T-cell (primary cell): ENCODE data around the gene BCR. TPM values are rescaled to one million over a fixed set of nuclear protein-coding genes. Genes with fewer than 3 reads are reported as not detected.

Experiments
- ATAC-seq, 4 experiments: fragments of 200-7000 bp in 3 of 4; fragments of 150-1000 bp in 1 of 4; cut with Tn5 transposase; replicated peaks in 1 of 4; 1 replicate in 3 of 4; 2 replicates in 1 of 4; pipeline ENCODE4 v1.10.0; 2021; ENCODE audit warnings: moderate library complexity in 3 of 4, mild to moderate bottlenecking in 2 of 4, moderate number of reproducible peaks in 1 of 4
- CTCF ChIA-PET, 2 donors: fragments of 300-600 bp; sonication (Branson Sonifier 250); formaldehyde crosslinking; loops; one replicate each; lab custom pipeline; 2022; ENCODE audit warnings: antibody characterized with exemption in 2 of 2; lab: Charles Lee
- POLR2A ChIA-PET, 2 donors: fragments of 300-600 bp; sonication (Branson Sonifier 250); formaldehyde crosslinking; loops; one replicate each; lab custom pipeline; 2022; ENCODE audit warnings: antibody characterized with exemption in 2 of 2; lab: Charles Lee
- DNase-seq, 35 experiments: peaks; one replicate each; pipeline versions ENCODE4 v3.0.0 to v3.0.0-alpha.2; 2013 to 2023
- H3K27ac ChIP-seq: one replicate; pipeline ENCODE4 v1.5.1; 2013; ENCODE audit warnings: low read length
- H3K27me3 ChIP-seq, 2 experiments: replicated peaks in 1 of 2; 1 replicate in 1 of 2; 2 replicates in 1 of 2; pipeline versions ENCODE4 v1.6.1 to v1.7.0; 2013; ENCODE audit warnings: low read length in 1 of 2, mixed read lengths in 1 of 2; ENCODE audit not compliant: control insufficient read depth in 2 of 2, insufficient read depth in 2 of 2; ENCODE audit errors: extremely low read depth in 1 of 2
- H3K36me3 ChIP-seq, 2 donors: 1 replicate in 1 of 2; 2 replicates in 1 of 2; pipeline versions ENCODE4 v1.6.1 to v1.7.0; 2013; ENCODE audit warnings: low read length in 1 of 2; ENCODE audit not compliant: control insufficient read depth in 2 of 2, insufficient read depth in 1 of 2; ENCODE audit errors: extremely low read depth in 1 of 2
- H3K4me1 ChIP-seq, 2 experiments: 1 replicate in 1 of 2; 2 replicates in 1 of 2; pipeline versions ENCODE4 v1.6.1 to v1.7.0; 2013; ENCODE audit warnings: low read length in 2 of 2, mixed read lengths in 1 of 2; ENCODE audit not compliant: insufficient read depth in 2 of 2, control insufficient read depth in 1 of 2; ENCODE audit errors: extremely low read depth in 1 of 2
- H3K4me3 ChIP-seq, 2 donors: 1 replicate in 1 of 2; 2 replicates in 1 of 2; pipeline versions ENCODE4 v1.5.1 to v1.7.0; 2013; ENCODE audit warnings: mild to moderate bottlenecking in 2 of 2, low read length in 1 of 2, moderate library complexity in 1 of 2; ENCODE audit not compliant: control insufficient read depth in 1 of 2; ENCODE audit errors: extremely low read depth in 1 of 2
- H3K9me3 ChIP-seq: 2 replicates; pipeline ENCODE4 v1.7.0; 2013
- H3K27ac Mint-ChIP-seq, 2 donors: one replicate each; pipeline ENCODE4 v1.8.0; 2020 to 2021; ENCODE audit warnings: mild to moderate bottlenecking in 2 of 2, mixed read lengths in 2 of 2
- H3K27me3 Mint-ChIP-seq, 2 donors: one replicate each; pipeline ENCODE4 v1.8.0; 2021 to 2022; ENCODE audit warnings: mixed read lengths in 2 of 2
- H3K36me3 Mint-ChIP-seq: one replicate; pipeline ENCODE4 v1.8.0; 2021; ENCODE audit warnings: mixed read lengths
- H3K4me1 Mint-ChIP-seq, 3 donors: one replicate each; pipeline ENCODE4 v1.8.0; 2020 to 2022; ENCODE audit warnings: mixed read lengths in 3 of 3, mild to moderate bottlenecking in 1 of 3
- H3K4me3 Mint-ChIP-seq, 3 donors: one replicate each; pipeline ENCODE4 v1.8.0; 2020 to 2022; ENCODE audit warnings: mild to moderate bottlenecking in 3 of 3, mixed read lengths in 3 of 3, moderate library complexity in 3 of 3
- H3K9me3 Mint-ChIP-seq, 3 donors: one replicate each; pipeline ENCODE4 v1.8.0; 2020 to 2022; ENCODE audit warnings: mixed read lengths in 3 of 3
- WGBS: methylation state at CpG from one replicate; pipeline ENCODE4 v1.1.5; 2013; ENCODE audit warnings: missing lambda C conversion rate; ENCODE audit not compliant: insufficient coverage; 5-methylcytosine and 5-hydroxymethylcytosine counted together
- total RNA-seq, 35 experiments: library from RNA in 6 of 35; stranded (reverse) in 6 of 35; fragments of 120-200 nt in 1 of 35; gene quantifications; one replicate each; pipeline versions ENCODE4 v1.2.1 to v1.2.4 and lab custom pipeline; 2013 to 2026

Gene BCR
- total RNA-seq, 5 donors from 2014 or later (not counting 1 experiment from before 2014, with no cell fraction given) = 74.6 to 103 (median 85.5) TPM

GRCh38 chr22:23250785-23251363 is 70.6 kb downstream of the BCR start:
- POLR2A ChIA-PET = no interaction called here
- Mint-ChIP-seq H3K27ac (peak overlapping the region; percentile 86 to 93), H3K9me3 (no peaks in the 10 kb centered on the region), H3K4me1 (peaks cover 52 to 79% (median 65%) of the 10 kb centered on the region in 3 donors), H3K27me3 (no peaks in the 10 kb centered on the region), H3K4me3 (no peak overlapping the region), H3K36me3 (peaks cover 23% of the 10 kb centered on the region)
- no peak for ATAC-seq
- CTCF ChIA-PET = no interaction called here
- Histone ChIP-seq H3K27ac (no peak overlapping the region), H3K27me3 (no peaks in the 10 kb centered on the region), H3K9me3 (no peaks in the 10 kb centered on the region), H3K4me1 (peaks cover 5 to 65% of the 10 kb centered on the region in 2 experiments), H3K4me3 (no peak overlapping the region), H3K36me3 (peaks cover 2 to 25% of the 10 kb centered on the region in 2 donors)
- WGBS = 91% methylated on average over 11 of the region's 14 CpGs
- DNase-seq = no peak

- Mint-ChIP-seq H3K27ac (peak overlapping the region in 1 of 2 donors; percentile 24), H3K27me3 (no peaks in the 10 kb centered on the region), H3K9me3 (no peaks in the 10 kb centered on the region), H3K4me3 (no peak overlapping the region), H3K36me3 (peaks cover 23% of the 10 kb centered on the region), H3K4me1 (peaks cover 49 to 75% (median 60%) of the 10 kb centered on the region in 3 donors)
- ChIA-PET POLR2A (no interaction called here), CTCF (no interaction called here)
- no peaks in the 10 kb centered on the region for H3K9me3 ChIP-seq
- no peak overlapping the region for H3K4me3 ChIP-seq
- ATAC-seq (peak in 1 of 4 experiments; percentile 49), DNase-seq (no peak)
- peaks cover 5 to 58% of the 10 kb centered on the region in 2 experiments for H3K4me1 ChIP-seq
- no peak overlapping the region for H3K27ac ChIP-seq
- 95% methylated on average over 8 of the region's 8 CpGs for WGBS
- H3K36me3 ChIP-seq = peaks cover 6 to 32% of the 10 kb centered on the region in 2 donors
- H3K27me3 ChIP-seq = no peaks in the 10 kb centered on the region
Observed at GRCh38 chr22:23251445-23252093, 71.3 kb downstream of the BCR start.

GRCh38 chr22:23253475-23254055 is 73.3 kb downstream of the BCR start:
- Histone ChIP-seq H3K4me1 (peaks cover 2 to 42% of the 10 kb centered on the region in 2 experiments), H3K27ac (no peak overlapping the region), H3K27me3 (no peaks in the 10 kb centered on the region), H3K36me3 (peaks cover 6 to 41% of the 10 kb centered on the region in 2 donors), H3K9me3 (no peaks in the 10 kb centered on the region), H3K4me3 (no peak overlapping the region)
- H3K27ac Mint-ChIP-seq = no peak overlapping the region
- H3K4me1 Mint-ChIP-seq = peaks cover 39 to 65% (median 48%) of the 10 kb centered on the region in 3 donors
- ATAC-seq = no peak
- H3K9me3 Mint-ChIP-seq = no peaks in the 10 kb centered on the region
- WGBS = 96% methylated on average over 13 of the region's 19 CpGs
- H3K36me3 Mint-ChIP-seq = peaks cover 25% of the 10 kb centered on the region
- H3K27me3 Mint-ChIP-seq = no peaks in the 10 kb centered on the region
- DNase-seq = no peak
- H3K4me3 Mint-ChIP-seq = no peak overlapping the region
- CTCF ChIA-PET = no interaction called here
- POLR2A ChIA-PET = no interaction called here

- ChIA-PET POLR2A (no interaction called here), CTCF (no interaction called here)
- H3K27ac Mint-ChIP-seq = peak overlapping the region; percentile 23 to 55
- peaks cover 6 to 48% of the 10 kb centered on the region in 2 donors for H3K36me3 ChIP-seq
- H3K9me3 Mint-ChIP-seq = no peaks in the 10 kb centered on the region
- no peak overlapping the region for H3K4me3 Mint-ChIP-seq
- no peaks in the 10 kb centered on the region for H3K27me3 ChIP-seq
- H3K27ac ChIP-seq = no peak overlapping the region
- H3K4me1 ChIP-seq = peaks cover 0 to 25% of the 10 kb centered on the region in 2 experiments
- WGBS = 87% methylated on average over 6 of the region's 8 CpGs
- peaks cover 18 to 45% (median 31%) of the 10 kb centered on the region in 3 donors for H3K4me1 Mint-ChIP-seq
- H3K9me3 ChIP-seq = no peaks in the 10 kb centered on the region
- H3K27me3 Mint-ChIP-seq = no peaks in the 10 kb centered on the region
- peaks cover 25% of the 10 kb centered on the region for H3K36me3 Mint-ChIP-seq
- no peak for DNase-seq
- ATAC-seq = no peak
- H3K4me3 ChIP-seq = no peak overlapping the region
Observed at GRCh38 chr22:23255506-23256170, 75.3 kb downstream of the BCR start.

- Histone ChIP-seq H3K27ac (no peak overlapping the region), H3K27me3 (no peaks in the 10 kb centered on the region), H3K4me1 (peaks cover 0 to 18% of the 10 kb centered on the region in 2 experiments), H3K4me3 (no peak overlapping the region), H3K9me3 (no peaks in the 10 kb centered on the region), H3K36me3 (peaks cover 6 to 55% of the 10 kb centered on the region in 2 donors)
- POLR2A ChIA-PET = interaction anchor here in 1 of 2 donors (0.7 kb wide), 1 partner anchor 26 kb away, joined by 5 read pairs; no protein-coding TSS in a partner anchor
- Mint-ChIP-seq H3K4me3 (no peak overlapping the region), H3K27ac (peak overlapping the region in 1 of 2 donors; percentile 31), H3K36me3 (peaks cover 25% of the 10 kb centered on the region), H3K9me3 (no peaks in the 10 kb centered on the region), H3K27me3 (no peaks in the 10 kb centered on the region), H3K4me1 (peaks cover 16 to 39% (median 26%) of the 10 kb centered on the region in 3 donors)
- DNase-seq = no peak
- CTCF ChIA-PET = no interaction called here
- WGBS = 94% methylated on average over 5 of the region's 10 CpGs
- ATAC-seq = no peak
Observed at GRCh38 chr22:23256171-23256932, 76.0 kb downstream of the BCR start.
